NCI-H1930 (cell line): ENCODE results near the gene KRT7.
"Not testable (repeated sequence)": the region's sequence is repeated elsewhere in the genome, so short reads cannot be mapped to it uniquely, and the experiment has no call there.

ENCODE experiments used
- DNase-seq, 2 experiments: peaks; one replicate each; lab custom pipeline; 2025; lab: John Stamatoyannopoulos, UW

Gene KRT7

DNA sequence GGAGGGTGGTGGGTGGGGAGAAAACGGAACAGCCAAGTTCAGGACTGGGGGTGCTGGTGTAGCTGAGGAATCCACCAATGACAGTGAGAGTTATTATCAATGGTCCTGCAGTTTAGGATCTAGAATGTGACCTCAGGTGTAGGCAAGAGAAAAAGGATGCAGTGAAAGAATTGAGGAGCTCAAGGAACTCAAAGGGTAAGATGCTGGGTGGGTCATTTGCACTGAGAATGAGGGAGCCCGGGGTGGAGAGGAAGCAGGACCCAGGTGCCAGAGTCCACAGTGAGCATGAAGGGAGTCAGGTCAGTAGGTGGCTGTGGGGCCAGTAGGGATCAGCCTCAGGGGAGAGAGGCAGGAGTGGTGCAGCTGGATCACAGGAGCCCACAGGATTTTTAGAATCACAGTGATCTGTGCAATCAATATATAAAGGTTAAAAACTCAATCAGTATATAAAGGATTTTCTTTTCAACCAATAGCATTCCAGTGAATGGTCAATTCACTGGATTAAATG lies 3.2 kb upstream of the KRT7 start:
- DNase-seq, result no peak

DNA sequence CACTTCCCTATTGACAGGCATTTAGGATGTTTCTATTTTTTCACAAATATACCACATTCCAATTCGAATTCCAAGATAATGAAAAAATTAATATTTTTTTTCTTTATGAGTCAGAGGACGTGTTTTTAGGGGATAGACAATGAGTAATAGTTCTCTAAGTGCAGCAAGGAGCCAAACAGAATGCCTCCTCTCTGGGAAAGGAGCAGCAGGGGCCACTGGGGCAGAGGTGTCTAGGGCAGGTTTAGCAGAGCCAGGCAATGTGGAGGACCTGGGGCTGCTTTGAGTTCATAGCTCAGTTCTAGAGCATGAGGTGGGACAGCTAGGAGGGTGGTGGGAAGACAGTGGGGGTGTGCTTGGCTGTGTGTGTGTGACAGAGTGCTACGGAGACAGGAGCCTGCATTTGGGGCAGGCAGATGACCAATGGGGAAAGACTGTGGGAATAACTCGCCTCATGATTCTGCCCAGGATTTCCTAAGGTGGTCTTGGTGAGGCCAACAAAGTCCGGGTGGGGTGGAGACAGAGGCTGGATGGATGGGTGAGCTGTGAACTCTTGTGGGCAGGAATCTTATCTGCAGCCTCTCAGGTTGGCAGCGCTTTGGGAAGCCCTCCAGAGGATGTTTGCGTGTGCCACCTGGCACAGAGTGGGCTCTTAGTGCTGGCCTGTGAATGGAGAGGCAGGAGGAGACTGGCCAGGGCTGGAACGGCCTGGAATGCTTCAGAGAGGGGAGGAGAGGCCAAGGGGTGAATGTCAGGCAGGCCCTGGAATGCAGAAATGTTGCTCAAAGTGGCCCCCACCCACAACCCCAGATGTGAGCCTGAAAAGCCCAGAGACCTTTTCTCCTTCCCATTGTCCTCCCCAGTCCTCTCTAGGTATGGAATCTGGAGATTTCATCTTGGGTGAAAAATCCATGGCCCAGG lies 2.4 kb upstream of the KRT7 start:
- DNase-seq, result no peak

DNA sequence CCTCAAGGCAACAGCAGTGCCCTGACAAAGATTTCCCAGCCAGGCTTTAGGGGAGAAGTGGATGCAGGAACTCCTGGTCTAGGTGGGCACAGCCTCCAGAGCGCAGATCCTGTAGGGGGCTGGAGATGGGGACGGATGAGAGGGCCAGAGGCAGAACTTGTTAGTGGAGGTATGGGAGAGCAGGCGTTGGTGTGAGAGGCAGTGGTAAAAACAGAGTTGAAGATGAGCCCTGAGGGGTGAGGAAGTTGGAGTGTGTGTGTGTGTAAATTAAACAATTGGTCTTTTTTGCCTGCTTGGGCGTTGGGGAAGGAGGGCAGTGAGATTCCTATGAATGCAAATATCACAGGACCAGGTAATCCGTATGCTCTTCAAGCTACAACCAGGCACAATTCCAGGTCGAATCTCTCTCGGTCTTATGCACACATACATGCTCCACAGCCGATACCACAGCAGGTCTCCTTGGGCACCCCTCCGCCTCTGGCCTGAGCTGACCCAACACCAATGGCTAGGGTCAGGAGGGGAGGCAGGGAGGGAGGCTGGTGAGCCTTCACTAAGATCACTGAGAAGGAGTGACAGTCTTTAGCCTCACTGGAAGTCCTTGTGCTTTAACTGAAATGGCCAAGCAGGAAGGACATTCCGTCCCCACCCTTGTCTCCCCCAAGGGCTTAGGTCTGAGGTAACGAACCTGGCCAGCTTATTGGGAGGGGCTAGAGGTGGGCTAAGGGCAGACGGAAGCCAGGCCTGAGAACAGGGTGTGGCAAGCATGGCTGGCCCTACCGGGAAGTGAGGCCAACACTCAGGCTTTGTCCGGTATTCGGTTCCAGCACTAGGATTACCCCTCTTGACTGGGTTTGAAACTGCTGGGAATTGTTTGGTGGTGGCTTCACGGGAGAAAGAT lies 1.5 kb upstream of the KRT7 start:
- no peak for DNase-seq

DNA sequence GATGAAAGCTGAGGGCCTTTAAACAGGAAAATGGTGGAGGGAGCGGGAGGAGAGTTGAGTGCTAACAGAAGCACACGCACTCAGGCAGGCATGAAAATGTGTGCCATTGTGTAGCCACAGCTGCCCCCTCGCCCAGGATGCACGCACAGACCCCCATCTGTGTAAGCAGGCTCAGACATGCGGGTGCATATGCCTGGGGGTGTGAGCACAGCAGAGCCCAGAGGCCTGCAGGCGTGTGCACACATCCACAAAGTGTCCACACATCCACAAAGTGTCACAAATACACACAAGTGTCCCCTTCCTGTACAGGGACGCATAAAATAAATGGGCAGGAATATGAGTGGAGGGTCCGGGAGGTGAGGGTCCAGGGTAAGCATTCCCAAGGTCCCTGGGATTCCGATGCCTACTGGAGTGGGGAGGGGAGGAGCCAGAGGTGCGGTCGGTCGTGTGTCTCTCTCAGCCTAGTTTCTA lies 805 bp upstream of the KRT7 start:
- DNase-seq, result no peak

DNA sequence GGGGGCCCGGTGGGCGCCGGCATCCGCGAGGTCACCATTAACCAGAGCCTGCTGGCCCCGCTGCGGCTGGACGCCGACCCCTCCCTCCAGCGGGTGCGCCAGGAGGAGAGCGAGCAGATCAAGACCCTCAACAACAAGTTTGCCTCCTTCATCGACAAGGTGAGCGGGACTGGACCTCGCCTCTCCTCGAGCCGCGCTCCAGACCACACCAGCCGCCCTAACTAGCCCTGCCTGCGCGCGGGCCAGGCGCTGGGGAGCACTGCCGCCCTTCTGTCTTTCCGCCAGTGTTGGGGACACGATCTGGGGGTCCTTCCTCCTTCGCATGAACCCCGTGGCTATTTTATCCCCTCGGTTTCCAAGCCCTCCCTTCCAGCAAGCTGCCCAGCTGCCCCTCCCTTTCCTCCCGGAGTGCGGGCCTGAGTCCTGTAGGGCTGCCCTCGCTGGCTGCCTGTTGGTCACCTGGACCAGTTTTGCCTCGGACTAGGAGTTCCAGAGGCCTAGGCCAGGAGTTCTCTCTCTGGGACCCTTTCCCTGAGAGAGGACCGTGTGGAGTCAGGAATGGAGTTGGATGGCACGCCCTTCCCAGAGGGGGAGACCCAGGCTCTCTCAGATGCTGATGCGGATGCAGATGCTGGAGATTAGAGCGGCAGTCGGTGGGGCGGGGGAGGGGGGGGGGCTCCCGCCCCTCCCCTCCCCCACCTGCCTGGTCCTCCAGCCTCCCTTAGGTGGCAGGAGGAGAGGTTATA lies 592 bp downstream of the KRT7 start:
- DNase-seq, result no peak

DNA sequence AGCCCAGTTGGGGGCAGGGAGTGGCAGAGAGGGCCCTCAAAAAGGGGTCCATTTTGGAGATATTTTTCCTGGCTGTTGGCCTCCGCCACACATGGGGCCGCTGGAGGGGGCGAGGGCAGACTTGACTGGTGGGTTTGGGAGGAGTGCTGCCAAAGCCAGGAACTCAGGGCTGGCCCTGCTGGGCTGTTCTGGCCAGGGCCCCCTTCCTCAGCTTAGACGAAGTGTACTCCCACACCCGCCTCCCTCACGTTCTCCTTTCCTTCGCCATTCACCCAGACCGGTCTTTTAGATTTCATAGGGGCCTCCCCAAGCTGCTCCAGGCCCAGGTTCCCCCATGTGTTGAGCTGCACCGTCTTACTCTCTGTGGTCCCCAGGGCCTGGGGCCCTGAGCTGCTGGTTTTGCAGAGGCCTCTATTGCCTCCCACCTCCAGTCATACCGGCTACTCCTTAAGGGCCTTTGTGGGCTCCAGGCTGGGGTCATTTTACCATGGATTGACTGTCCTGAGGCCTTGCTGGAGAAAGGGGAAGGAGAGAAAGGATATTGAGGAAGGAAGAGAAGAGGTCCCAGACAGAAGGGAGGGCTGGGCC lies 1.3 kb downstream of the KRT7 start:
- DNase-seq, result no peak

DNA sequence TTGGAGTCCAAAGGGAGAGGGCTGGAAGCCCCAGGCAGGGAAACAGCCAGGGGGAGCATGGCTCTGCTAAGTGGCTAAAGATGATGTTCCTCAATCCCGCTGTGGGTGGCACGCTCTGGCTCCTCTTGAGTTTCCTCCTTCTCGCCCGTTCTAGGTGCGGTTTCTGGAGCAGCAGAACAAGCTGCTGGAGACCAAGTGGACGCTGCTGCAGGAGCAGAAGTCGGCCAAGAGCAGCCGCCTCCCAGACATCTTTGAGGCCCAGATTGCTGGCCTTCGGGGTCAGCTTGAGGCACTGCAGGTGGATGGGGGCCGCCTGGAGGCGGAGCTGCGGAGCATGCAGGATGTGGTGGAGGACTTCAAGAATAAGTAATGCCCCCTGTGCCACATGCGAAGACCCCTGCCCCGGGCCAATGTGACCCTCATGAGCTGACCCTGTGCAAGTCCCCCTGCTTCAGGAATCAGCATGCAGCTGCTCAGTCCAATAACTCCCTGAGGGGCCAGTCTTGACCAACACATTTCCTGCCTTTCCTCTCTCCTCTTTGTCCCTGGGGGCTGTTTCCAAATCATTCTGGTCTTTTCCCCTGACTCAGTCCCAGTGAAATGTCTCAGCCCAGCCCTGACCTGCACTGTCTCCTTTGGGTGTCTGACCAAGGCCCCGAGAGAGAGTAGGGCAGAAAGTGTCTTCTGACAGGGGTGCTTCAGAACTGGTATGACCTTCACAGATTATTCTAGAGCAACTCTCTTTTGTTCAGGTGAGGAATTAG lies 2.1 kb downstream of the KRT7 start:
- no peak for DNase-seq

DNA sequence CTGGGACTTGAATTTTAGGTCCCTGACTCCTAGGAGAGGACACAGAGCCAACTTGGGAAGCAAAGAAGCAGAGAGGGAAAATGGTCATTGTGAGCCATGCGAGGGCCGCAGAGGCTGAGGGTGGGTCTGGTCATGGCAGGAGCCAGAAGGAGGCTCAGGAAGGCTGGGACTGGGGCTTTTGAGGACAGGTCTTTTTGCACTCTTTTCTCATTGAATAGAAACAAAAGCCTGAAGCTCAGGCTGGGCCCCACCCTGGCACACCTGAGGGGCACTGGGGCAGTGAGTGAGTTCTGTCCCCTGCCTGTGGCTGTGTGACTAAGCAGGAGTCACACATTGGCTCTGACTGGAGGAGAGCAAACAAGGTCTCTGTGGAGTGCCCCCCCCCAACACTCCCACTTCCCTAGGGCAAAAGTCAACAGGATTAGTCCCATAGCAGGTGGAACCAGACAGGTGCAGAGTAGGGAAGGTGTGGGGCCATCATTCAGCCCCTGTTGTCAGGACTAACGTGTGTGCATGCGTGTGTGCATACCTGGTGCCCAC lies 2.8 kb downstream of the KRT7 start:
- DNase-seq, result no peak

DNA sequence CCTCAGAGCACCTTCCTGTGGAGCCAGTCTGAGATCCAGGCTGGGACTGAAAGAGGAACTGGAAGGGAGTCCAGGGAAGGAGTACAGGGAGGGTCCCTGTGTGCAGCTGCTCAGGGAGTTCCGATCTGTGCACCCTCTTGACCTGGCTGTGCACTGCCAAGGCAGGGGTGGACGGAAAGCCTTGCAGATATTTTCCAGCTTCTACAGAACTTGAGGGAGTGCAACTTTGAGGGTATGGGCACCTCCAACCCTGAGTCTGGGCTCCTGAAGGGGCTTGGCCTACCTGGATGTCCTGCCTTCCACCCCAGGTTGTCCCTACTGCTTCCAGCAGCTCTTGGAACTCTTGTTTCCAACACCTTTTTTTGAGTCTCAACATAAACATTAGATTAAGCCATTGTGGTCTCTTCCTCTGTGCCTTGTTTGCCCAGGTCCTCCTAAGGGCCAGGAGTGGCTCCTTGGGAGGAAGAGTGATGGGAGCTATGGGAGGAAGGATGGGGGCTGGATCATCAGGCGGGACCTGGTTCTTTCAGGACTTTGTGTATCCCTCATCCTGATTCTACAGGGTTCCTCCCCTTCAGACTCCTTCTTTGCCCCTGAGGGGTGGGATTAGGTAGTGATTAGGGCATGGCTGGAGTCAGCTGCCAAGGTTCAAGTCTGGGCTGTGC lies 3.5 kb downstream of the KRT7 start:
- DNase-seq, result no peak

DNA sequence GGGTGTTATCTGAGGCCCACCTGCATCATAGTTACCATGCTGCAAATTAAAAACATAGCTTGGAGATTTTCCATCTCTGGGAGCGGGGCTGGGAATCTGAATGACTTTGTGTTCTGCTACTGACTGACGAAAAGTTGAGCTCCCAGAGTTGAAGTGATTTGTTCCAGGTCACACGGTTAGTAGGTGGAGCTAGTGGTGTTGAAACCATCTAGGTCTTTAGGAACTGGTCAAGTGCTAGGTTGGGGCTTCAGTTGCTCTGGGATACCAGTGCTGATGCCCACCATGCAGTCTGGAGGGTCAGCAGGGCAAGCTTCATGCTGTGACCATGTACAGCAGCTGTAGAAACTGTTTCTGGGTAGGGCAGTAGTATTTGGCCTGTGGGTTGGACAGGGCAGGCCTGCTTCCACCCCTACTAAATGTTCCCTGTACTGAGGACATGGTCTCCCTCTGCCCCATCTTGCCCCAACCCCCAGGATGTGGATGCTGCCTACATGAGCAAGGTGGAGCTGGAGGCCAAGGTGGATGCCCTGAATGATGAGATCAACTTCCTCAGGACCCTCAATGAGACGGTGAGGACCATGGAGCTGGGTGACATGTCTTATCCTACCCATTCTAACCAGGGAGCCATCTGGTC lies 5.3 kb downstream of the KRT7 start:
- no peak for DNase-seq

DNA sequence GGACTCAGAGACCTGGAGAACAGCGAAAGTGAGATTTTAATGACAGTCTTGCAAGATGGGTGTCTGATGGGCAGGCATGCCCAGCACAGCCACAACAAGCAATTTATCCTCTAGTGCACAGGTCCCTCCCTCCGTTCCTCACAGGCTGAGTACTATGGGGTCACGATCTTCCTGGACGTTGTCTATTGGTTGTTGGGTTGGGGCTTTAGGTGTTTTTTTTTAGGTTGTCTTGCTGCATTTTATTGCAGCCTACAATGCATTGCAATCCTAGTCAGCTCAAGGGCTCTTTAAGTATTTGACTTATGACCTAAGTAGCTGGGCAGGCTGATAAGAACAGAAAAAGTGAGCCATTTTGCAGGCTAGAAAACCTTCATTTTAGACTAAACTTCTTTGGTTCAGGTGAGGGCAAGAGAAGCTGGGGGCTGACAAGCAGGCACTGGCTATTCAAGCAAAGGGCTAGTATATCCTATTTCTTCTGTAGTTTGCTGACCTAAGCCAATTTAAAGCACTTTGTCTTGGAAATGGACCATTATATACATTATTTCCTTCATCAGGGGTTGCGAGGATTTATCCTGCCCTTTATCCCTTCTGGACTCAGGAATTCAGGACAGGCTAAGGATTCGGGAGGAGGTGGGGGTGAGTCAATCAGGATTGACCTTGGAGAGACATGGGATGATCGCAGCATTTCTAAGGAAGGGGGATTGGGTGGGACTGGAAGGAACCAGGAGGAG lies 6.0 kb downstream of the KRT7 start:
- DNase-seq, result no peak

DNA sequence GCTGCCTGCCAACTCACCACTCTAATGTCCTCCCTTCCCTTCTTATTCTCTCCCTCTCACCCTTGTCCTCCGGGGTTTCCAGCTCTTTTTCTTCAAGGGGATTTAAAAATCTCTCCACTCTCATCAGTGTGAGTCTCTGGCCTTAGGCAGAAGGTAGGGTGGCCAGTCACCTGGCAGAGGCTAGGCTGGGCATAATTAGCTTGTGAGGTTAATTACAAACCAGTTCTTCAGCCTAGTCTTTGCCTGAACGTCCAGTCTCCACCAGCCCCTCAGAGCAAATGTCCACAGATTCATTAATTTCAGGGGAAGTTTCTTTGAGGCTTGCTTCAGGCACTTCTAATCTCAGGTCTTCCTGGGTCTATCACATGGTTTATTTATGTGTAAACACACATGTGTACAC lies 6.7 kb downstream of the KRT7 start:
- DNase-seq, result no peak

DNA sequence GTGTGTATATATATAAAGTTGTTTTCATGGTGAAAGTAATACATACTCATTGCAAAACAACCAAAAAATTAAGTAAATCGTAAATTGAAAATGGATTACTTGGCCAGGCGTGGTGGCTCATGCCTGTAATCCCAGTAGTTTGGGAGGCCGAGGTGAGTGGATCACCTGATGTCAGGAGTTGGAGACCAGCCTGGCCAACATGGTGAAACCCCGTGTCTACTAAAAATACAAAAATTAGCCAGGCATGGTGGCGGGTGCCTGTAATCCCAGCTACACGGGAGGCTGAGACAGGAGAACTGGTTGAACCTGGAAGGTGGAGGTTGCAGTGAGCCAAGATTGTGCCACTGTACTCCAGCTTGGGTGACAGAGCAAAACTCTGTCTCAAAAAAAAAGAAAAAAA lies 7.2 kb downstream of the KRT7 start:
- DNase-seq, result not testable (repeated sequence)

DNA sequence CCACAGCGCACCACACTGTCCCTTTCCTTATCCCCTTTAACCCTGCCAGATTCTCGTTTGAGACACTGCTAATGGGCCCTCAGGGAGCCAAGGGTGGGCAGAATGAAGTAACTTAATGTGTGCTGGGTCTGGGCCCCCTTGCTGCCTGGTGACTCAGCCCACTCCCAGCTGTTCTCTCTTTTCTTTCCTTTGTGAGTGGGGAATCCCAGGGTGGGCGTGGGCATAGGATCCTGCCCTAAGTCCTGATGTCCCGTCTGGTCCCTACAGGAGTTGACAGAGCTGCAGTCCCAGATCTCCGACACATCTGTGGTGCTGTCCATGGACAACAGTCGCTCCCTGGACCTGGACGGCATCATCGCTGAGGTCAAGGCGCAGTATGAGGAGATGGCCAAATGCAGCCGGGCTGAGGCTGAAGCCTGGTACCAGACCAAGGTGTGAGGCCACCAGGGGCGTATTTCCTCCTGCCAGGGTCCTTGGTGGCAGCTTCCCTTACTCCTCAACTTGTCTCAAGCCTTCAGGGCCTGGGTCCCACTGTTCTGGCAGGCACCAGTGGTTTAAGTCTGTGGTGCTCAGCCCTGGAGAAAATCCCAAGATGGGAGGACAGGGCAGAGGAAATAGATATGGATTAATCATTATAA lies 8.3 kb downstream of the KRT7 start:
- no peak for DNase-seq

DNA sequence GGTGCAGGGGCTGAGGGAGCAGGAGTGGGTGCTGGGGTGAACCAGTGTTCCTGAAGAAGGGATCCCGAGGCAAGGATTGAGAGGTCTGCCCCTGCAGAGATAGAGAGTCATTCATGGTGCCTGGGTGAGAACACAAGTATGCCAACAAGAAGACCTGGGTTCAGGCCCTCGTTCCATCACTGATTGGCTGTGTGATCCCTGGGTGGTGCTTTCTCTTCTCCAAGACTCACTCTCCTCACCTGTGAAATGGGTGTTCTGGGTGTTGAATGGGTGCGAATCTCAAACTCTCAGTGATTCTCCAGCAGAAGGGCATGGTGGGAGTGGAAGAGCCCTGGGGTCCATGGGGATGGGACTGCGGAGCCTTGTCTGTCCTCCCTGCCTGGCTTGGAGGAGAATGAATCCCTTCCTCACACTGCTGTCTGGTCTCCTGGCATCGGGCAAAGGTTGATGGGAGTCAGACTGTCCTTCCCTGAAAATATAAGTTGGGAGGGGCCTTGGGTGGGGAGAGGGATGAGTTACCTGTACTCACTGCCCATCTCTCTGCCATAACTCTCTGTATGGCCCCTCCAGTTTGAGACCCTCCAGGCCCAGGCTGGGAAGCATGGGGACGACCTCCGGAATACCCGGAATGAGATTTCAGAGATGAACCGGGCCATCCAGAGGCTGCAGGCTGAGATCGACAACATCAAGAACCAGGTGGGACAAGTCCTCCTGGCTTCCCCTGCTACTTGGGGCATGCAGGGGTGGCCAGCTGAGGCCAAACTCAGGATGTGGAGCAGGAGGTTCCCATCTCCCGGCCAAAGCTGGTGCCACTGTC lies 9.6 kb downstream of the KRT7 start:
- no peak for DNase-seq

DNA sequence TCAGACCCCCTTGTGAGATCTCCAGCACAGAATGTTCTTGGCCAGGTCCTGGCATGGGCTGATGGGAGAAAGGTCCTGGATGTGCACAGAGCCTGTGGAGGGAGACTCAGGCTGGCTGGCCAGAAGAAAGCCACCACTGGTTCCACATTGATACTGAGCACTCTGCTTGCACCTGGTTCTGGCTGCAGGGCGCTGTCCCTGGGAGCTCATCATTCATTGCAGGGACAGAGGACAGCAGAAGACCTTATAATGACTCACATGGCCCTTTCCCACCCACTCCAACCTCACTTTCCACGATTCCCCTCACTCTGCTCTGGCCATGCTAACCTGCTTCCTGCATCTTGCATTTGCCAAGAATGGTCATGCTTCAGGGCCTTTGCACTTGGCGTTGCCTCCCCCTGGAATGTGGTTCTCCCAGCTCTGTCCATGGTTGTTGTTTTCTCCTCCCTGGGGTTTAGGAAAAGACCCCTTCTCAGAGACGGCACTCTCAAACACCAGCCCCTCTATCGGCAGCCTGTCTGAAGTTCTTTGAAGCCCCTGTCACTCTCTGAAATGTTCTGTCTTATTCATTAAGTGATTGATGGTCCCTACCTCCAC lies 10.3 kb downstream of the KRT7 start:
- DNase-seq, result no peak
